ENCODE results near the gene RARA.

Gene RARA

GRCh38 chr17:40399185-40399584 is 90.2 kb downstream of the RARA start:
- Histone ChIP-seq H3K9me3 (ENCODE audit: insufficient read depth, low read depth, low read length) (no peaks in the 10 kb centered on the region), H4K20me1 (ENCODE audit: insufficient read depth, low read length, poor library complexity, severe bottlenecking) (peaks cover 40% of the 10 kb centered on the region), H3K36me3 (ENCODE audit: insufficient read depth, low read length) (peaks cover 99% of the 10 kb centered on the region), H3K9ac (ENCODE audit: low read depth, low read length, poor library complexity, severe bottlenecking) (no peak overlapping the region), H3K79me2 (ENCODE audit: insufficient read depth, low read length) (peaks cover 33% of the 10 kb centered on the region), H3K9me2 (replicated peaks; ENCODE audit: low read depth, low read length) (no peaks in the 10 kb centered on the region), H3K27me3 (ENCODE audit: insufficient read depth, low read length, poor library complexity, severe bottlenecking) (no peaks in the 10 kb centered on the region), H3K4me2 (ENCODE audit: low read depth, low read length, poor library complexity, severe bottlenecking) (no peak overlapping the region), H2AFZ (ENCODE audit: low read length) (no peak overlapping the region), H3K4me3 (ENCODE audit: low read length, poor library complexity, severe bottlenecking) (no peak overlapping the region), H3F3A (ENCODE audit: low read depth) (peaks cover 4% of the 10 kb centered on the region; the same call in 1 of the 2 replicates), H3K4me1 (ENCODE audit: insufficient read depth, low read length, poor library complexity, severe bottlenecking) (peaks cover 3% of the 10 kb centered on the region)
- TF ChIP-seq CTCF (conservative IDR thresholded peaks at IDR 0.05; ENCODE audit: low read length) (peak; percentile 76), EZH2phosphoT487 (IDR thresholded peaks at IDR 0.05; ENCODE audit: borderline replicate concordance) (no peak)

- Histone ChIP-seq H3K9me3 (ENCODE audit: insufficient read depth, low read depth, low read length) (no peaks in the 10 kb centered on the region), H3K4me2 (ENCODE audit: low read depth, low read length, poor library complexity, severe bottlenecking) (no peak overlapping the region), H2AFZ (ENCODE audit: low read length) (no peak overlapping the region), H3K9me2 (replicated peaks; ENCODE audit: low read depth, low read length) (no peaks in the 10 kb centered on the region), H3K9ac (ENCODE audit: low read depth, low read length, poor library complexity, severe bottlenecking) (no peak overlapping the region), H4K20me1 (ENCODE audit: insufficient read depth, low read length, poor library complexity, severe bottlenecking) (peaks cover 36% of the 10 kb centered on the region), H3F3A (ENCODE audit: low read depth) (peaks cover 4% of the 10 kb centered on the region; the same call in 1 of the 2 replicates), H3K4me1 (ENCODE audit: insufficient read depth, low read length, poor library complexity, severe bottlenecking) (peaks cover 3% of the 10 kb centered on the region), H3K79me2 (ENCODE audit: insufficient read depth, low read length) (peaks cover 56% of the 10 kb centered on the region), H3K36me3 (ENCODE audit: insufficient read depth, low read length) (peaks cover 96% of the 10 kb centered on the region), H3K4me3 (ENCODE audit: low read length, poor library complexity, severe bottlenecking) (no peak overlapping the region), H3K27me3 (ENCODE audit: insufficient read depth, low read length, poor library complexity, severe bottlenecking) (no peaks in the 10 kb centered on the region)
- peak; percentile 36 for TF ChIP-seq CTCF (conservative IDR thresholded peaks at IDR 0.05; ENCODE audit: low read length)
- TF ChIP-seq EZH2phosphoT487 (IDR thresholded peaks at IDR 0.05; ENCODE audit: borderline replicate concordance): no peak
Measured at GRCh38 chr17:40402668-40403067, 93.7 kb downstream of the RARA start.

GRCh38 chr17:40404003-40404402 is 95.0 kb downstream of the RARA start:
- peaks cover 93% of the 10 kb centered on the region for H3K36me3 ChIP-seq (ENCODE audit: insufficient read depth, low read length)
- no peaks in the 10 kb centered on the region for H3K9me2 ChIP-seq (replicated peaks; ENCODE audit: low read depth, low read length)
- H2AFZ ChIP-seq (ENCODE audit: low read length): no peak overlapping the region
- H3K9me3 ChIP-seq (ENCODE audit: insufficient read depth, low read depth, low read length): no peaks in the 10 kb centered on the region
- H3K4me3 ChIP-seq (ENCODE audit: low read length, poor library complexity, severe bottlenecking): no peak overlapping the region
- TF ChIP-seq EZH2phosphoT487 (IDR thresholded peaks at IDR 0.05; ENCODE audit: borderline replicate concordance) (no peak), CTCF (conservative IDR thresholded peaks at IDR 0.05; ENCODE audit: low read length) (no peak)
- H3K4me1 ChIP-seq (ENCODE audit: insufficient read depth, low read length, poor library complexity, severe bottlenecking): peaks cover 6% of the 10 kb centered on the region
- H3K4me2 ChIP-seq (ENCODE audit: low read depth, low read length, poor library complexity, severe bottlenecking): peak overlapping the region; percentile 0
- H4K20me1 ChIP-seq (ENCODE audit: insufficient read depth, low read length, poor library complexity, severe bottlenecking): peaks cover 41% of the 10 kb centered on the region
- no peak overlapping the region for H3K9ac ChIP-seq (ENCODE audit: low read depth, low read length, poor library complexity, severe bottlenecking)
- H3K27me3 ChIP-seq (ENCODE audit: insufficient read depth, low read length, poor library complexity, severe bottlenecking): no peaks in the 10 kb centered on the region
- peaks cover 4% of the 10 kb centered on the region; the same call in 1 of the 2 replicates for H3F3A ChIP-seq (ENCODE audit: low read depth)
- peaks cover 68% of the 10 kb centered on the region for H3K79me2 ChIP-seq (ENCODE audit: insufficient read depth, low read length)
